ENCODE data around the gene ARID5B.

GRCh38 chr10:62047228-62047892 lies 145.9 kb downstream of the ARID5B start:
- TF ChIP-seq EZH2 (IDR thresholded peaks at IDR 0.05; ENCODE audit: low read length, missing control alignments) (no peak), CTCF (conservative IDR thresholded peaks at IDR 0.05 in 1 of 2, IDR thresholded peaks at IDR 0.05 in 1 of 2; ENCODE audit: low read depth in 1 of 2, low read length in 2 of 2) (no peak)

All from fibroblast of lung (primary cell).